ENCODE measurements around the gene DAGLA. TPM values are rescaled to one million over a fixed set of nuclear protein-coding genes. Genes with fewer than 3 reads are reported as not detected.

The DAGLA gene
- total RNA-seq, 1 donor from 2014 or later = 1.1 TPM

- TF ChIP-seq EZH2phosphoT487 (IDR thresholded peaks at IDR 0.05) (no peak), CTCF (IDR thresholded peaks at IDR 0.05) (no peak), EZH2 (IDR thresholded peaks at IDR 0.05) (no peak)
- Histone ChIP-seq H3K4me3 (no peak overlapping the region), H2AFZ (replicated peaks) (no peak overlapping the region), H3K9ac (no peak overlapping the region), H3K27ac (no peak overlapping the region), H3K27me3 (peaks cover 21% of the 10 kb centered on the region), H4K20me1 (ENCODE audit: low read depth) (no peaks in the 10 kb centered on the region), H3K4me2 (no peak overlapping the region), H3K9me3 (ENCODE audit: low read depth) (no peaks in the 10 kb centered on the region), H3K4me1 (peaks cover 13% of the 10 kb centered on the region), H3K36me3 (no peaks in the 10 kb centered on the region), H3F3A (ENCODE audit: low read depth) (peaks cover 9% of the 10 kb centered on the region), H3K79me2 (ENCODE audit: low read depth) (no peaks in the 10 kb centered on the region)
- no peaks in the 10 kb centered on the region for H3K9me3 Mint-ChIP-seq
- H3K4me1 Mint-ChIP-seq = peaks cover 37% of the 10 kb centered on the region
- no peaks in the 10 kb centered on the region for H3K36me3 Mint-ChIP-seq
- no peak overlapping the region for H3K4me3 Mint-ChIP-seq
- peaks cover 20% of the 10 kb centered on the region for H3K27me3 Mint-ChIP-seq (ENCODE audit: insufficient read depth, low read depth)
- DNase-seq (ENCODE audit: low spot score) = no peak
- no peak overlapping the region for H3K27ac Mint-ChIP-seq
Measured at GRCh38 chr11:61682906-61683675, 2.9 kb downstream of the DAGLA start.

GRCh38 chr11:61683961-61684869 is 4.0 kb downstream of the DAGLA start:
- Mint-ChIP-seq H3K27me3 (ENCODE audit: insufficient read depth, low read depth) (peaks cover 16% of the 10 kb centered on the region), H3K4me3 (no peak overlapping the region), H3K9me3 (no peaks in the 10 kb centered on the region), H3K27ac (no peak overlapping the region), H3K4me1 (peaks cover 33% of the 10 kb centered on the region), H3K36me3 (no peaks in the 10 kb centered on the region)
- Histone ChIP-seq H3K36me3 (no peaks in the 10 kb centered on the region), H3K79me2 (ENCODE audit: low read depth) (no peaks in the 10 kb centered on the region), H2AFZ (replicated peaks) (no peak overlapping the region), H3K27ac (no peak overlapping the region), H3K27me3 (peaks cover 21% of the 10 kb centered on the region), H3K4me2 (no peak overlapping the region), H4K20me1 (ENCODE audit: low read depth) (no peaks in the 10 kb centered on the region), H3F3A (ENCODE audit: low read depth) (peaks cover 3% of the 10 kb centered on the region), H3K4me1 (peaks cover 5% of the 10 kb centered on the region), H3K9ac (no peak overlapping the region), H3K9me3 (ENCODE audit: low read depth) (no peaks in the 10 kb centered on the region), H3K4me3 (no peak overlapping the region)
- no peak for DNase-seq (ENCODE audit: low spot score)
- no peak for TF ChIP-seq EZH2 (IDR thresholded peaks at IDR 0.05)
- no peak for TF ChIP-seq EZH2phosphoT487 (IDR thresholded peaks at IDR 0.05)
- no peak for TF ChIP-seq CTCF (IDR thresholded peaks at IDR 0.05)

DNA sequence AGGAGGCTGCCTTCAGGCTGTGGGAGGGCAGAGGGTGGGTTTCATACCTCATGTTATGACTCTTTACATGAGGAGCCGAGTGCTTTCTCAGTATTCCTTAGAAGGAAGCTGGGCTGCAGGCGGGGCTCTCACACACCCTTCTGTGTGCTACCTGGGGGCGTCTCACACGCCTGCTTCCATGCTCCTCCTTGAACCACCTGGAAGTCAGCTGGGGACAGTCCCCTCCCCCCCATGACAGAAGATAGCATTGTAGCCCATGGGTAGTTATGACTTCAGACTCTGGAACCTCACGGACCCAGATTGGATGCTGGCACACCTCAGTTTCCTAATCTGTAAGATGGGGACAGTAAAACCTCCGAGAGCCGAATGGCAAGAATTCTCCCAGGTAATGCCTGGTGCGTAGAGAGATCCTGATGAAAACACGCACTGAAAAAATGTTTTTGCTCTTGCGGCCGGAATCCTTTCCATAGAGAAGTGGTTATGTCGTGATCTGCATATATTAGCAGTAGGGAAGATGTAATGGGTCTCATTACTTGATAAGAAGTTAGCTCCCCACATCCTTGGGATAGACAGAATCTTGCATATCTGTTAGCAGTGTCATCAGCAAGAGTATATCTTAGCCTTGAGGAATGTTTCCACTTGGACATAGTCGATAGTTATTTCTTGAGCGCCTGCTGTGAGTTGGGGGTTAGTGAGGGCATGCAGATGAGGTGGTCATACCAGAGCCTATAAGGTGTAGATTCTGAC is 4.9 kb downstream of the DAGLA start:
- Histone ChIP-seq H3K4me3 (no peak overlapping the region), H3K27ac (no peak overlapping the region), H2AFZ (replicated peaks) (no peak overlapping the region), H3K79me2 (ENCODE audit: low read depth) (no peaks in the 10 kb centered on the region), H3K27me3 (peaks cover 21% of the 10 kb centered on the region), H3K9ac (no peak overlapping the region), H3K4me2 (no peak overlapping the region), H3K36me3 (no peaks in the 10 kb centered on the region), H3F3A (ENCODE audit: low read depth) (no peaks in the 10 kb centered on the region), H3K4me1 (peaks cover 3% of the 10 kb centered on the region), H3K9me3 (ENCODE audit: low read depth) (no peaks in the 10 kb centered on the region), H4K20me1 (ENCODE audit: low read depth) (no peaks in the 10 kb centered on the region)
- H3K27ac Mint-ChIP-seq = peak overlapping the region; percentile 84
- H3K36me3 Mint-ChIP-seq = no peaks in the 10 kb centered on the region
- peaks cover 13% of the 10 kb centered on the region for H3K27me3 Mint-ChIP-seq (ENCODE audit: insufficient read depth, low read depth)
- H3K9me3 Mint-ChIP-seq = no peaks in the 10 kb centered on the region
- DNase-seq (ENCODE audit: low spot score) = no peak
- peaks cover 34% of the 10 kb centered on the region for H3K4me1 Mint-ChIP-seq
- no peak overlapping the region for H3K4me3 Mint-ChIP-seq
- TF ChIP-seq EZH2phosphoT487 (IDR thresholded peaks at IDR 0.05) (no peak), CTCF (IDR thresholded peaks at IDR 0.05) (no peak), EZH2 (IDR thresholded peaks at IDR 0.05) (no peak)

All from neural progenitor cell (in vitro differentiated cells).